Lung (tissue), 12 donors: ENCODE measurements around the gene FOXO6. TPM values are rescaled to one million over a fixed set of nuclear protein-coding genes. Genes with fewer than 3 reads are reported as not detected.

Source experiments
- ATAC-seq: fragments of 200-7000 bp; cut with Tn5 transposase; one replicate; pipeline ENCODE4 v1.9.1; 2020; ENCODE audit warnings: moderate number of reproducible peaks; ENCODE audit not compliant: insufficient read depth, low FRiP score
- DNase-seq, 3 donors: peaks; one replicate each; pipeline ENCODE4 v3.0.0-alpha.2; 2013 to 2017
- H3K27ac ChIP-seq, 2 donors: one replicate each; pipeline ENCODE4 v1.5.1; 2013; ENCODE audit warnings: mild to moderate bottlenecking in 2 of 2, moderate library complexity in 2 of 2, control low read depth in 1 of 2, inconsistent platforms in 1 of 2, low read depth in 1 of 2, low read length in 1 of 2
- H3K27me3 ChIP-seq, 3 donors: one replicate each; pipeline ENCODE4 v1.5.1; 2013; ENCODE audit warnings: low read length in 2 of 3; ENCODE audit not compliant: control insufficient read depth in 3 of 3, insufficient read depth in 3 of 3
- H3K36me3 ChIP-seq, 4 donors: one replicate each; pipeline ENCODE4 v1.5.1; 2013; ENCODE audit warnings: low read length in 4 of 4, mild to moderate bottlenecking in 1 of 4, moderate library complexity in 1 of 4; ENCODE audit not compliant: control insufficient read depth in 4 of 4, insufficient read depth in 4 of 4
- H3K4me1 ChIP-seq, 5 donors: one replicate each; pipeline ENCODE4 v1.5.1; 2013; ENCODE audit warnings: low read length in 5 of 5, mild to moderate bottlenecking in 2 of 5, moderate library complexity in 1 of 5; ENCODE audit not compliant: control insufficient read depth in 5 of 5, insufficient read depth in 5 of 5
- H3K4me3 ChIP-seq: one replicate; pipeline ENCODE4 v1.5.1; 2013; ENCODE audit warnings: mild to moderate bottlenecking, control low read depth, moderate library complexity
- H3K9ac ChIP-seq, 2 donors: one replicate each; pipeline ENCODE4 v1.5.1; 2013; ENCODE audit warnings: low read length in 2 of 2, control low read depth in 1 of 2; ENCODE audit not compliant: insufficient read depth in 1 of 2
- H3K9me3 ChIP-seq, 4 donors: one replicate each; pipeline ENCODE4 v1.5.1; 2013; ENCODE audit warnings: low read length in 3 of 4, mild to moderate bottlenecking in 1 of 4, moderate library complexity in 1 of 4; ENCODE audit not compliant: control insufficient read depth in 4 of 4, insufficient read depth in 3 of 4
- WGBS, 2 donors: extraction: QIAGEN DNeasy Blood & Tissue Kit; methylation state at CpG; one replicate each; pipeline ENCODE4 v1.1.7; 2013; 5-methylcytosine and 5-hydroxymethylcytosine counted together
- polyA plus RNA-seq, 2 donors: library from polyadenylated mRNA; stranded (reverse); fragments of 200-250 nt; gene quantifications; one replicate each; pipeline ENCODE4 v1.2.1, GENCODE V29; 2013
- total RNA-seq, 2 donors: library from RNA; depleted of rRNA in 1 of 2; stranded (reverse); fragments of >200 nt in 1 of 2; gene quantifications; one replicate each; pipeline ENCODE4 v1.2.1, GENCODE V29; 2014 to 2021
- TF ChIP-seq, protein P1 (sequence below): IDR thresholded peaks from 2 replicates; pipeline ENCODE4 v1.5.1; 2012; ENCODE audit warnings: mild to moderate bottlenecking; ENCODE audit errors: control extremely low read depth, extremely low read depth
- donor health status: control.
- donor health status: control.
- donor health status: Bipolar disorder and iron deficiency.
- donor health status: healthy.
- donor health status: DM: yes; HTN: yes; CAD: no.

Gene FOXO6
- total and polyA plus RNA-seq, 4 donors: 0.22 to 2.9 (median 0.86) TPM

GRCh38 chr1:41423511-41424191 is 62.4 kb downstream of the FOXO6 start:
- ATAC-seq (no peak), DNase-seq (no peak)
- WGBS, 2 donors: 46 to 66% methylated on average over 37 to 38 of the region's 38 CpGs
- H3K27ac ChIP-seq: peak overlapping the region in 1 of 2 donors; percentile 36
- no peak overlapping the region for H3K9ac ChIP-seq
- H3K27me3 ChIP-seq: no peaks in the 10 kb centered on the region
- no peaks in the 10 kb centered on the region for H3K9me3 ChIP-seq
- peaks cover 0 to 16% (median 5%) of the 10 kb centered on the region in 5 donors for H3K4me1 ChIP-seq
- H3K36me3 ChIP-seq: no peaks in the 10 kb centered on the region
- H3K4me3 ChIP-seq: no peak overlapping the region
- TF ChIP-seq, protein P1, sequence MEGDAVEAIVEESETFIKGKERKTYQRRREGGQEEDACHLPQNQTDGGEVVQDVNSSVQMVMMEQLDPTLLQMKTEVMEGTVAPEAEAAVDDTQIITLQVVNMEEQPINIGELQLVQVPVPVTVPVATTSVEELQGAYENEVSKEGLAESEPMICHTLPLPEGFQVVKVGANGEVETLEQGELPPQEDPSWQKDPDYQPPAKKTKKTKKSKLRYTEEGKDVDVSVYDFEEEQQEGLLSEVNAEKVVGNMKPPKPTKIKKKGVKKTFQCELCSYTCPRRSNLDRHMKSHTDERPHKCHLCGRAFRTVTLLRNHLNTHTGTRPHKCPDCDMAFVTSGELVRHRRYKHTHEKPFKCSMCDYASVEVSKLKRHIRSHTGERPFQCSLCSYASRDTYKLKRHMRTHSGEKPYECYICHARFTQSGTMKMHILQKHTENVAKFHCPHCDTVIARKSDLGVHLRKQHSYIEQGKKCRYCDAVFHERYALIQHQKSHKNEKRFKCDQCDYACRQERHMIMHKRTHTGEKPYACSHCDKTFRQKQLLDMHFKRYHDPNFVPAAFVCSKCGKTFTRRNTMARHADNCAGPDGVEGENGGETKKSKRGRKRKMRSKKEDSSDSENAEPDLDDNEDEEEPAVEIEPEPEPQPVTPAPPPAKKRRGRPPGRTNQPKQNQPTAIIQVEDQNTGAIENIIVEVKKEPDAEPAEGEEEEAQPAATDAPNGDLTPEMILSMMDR: no peak

DNA sequence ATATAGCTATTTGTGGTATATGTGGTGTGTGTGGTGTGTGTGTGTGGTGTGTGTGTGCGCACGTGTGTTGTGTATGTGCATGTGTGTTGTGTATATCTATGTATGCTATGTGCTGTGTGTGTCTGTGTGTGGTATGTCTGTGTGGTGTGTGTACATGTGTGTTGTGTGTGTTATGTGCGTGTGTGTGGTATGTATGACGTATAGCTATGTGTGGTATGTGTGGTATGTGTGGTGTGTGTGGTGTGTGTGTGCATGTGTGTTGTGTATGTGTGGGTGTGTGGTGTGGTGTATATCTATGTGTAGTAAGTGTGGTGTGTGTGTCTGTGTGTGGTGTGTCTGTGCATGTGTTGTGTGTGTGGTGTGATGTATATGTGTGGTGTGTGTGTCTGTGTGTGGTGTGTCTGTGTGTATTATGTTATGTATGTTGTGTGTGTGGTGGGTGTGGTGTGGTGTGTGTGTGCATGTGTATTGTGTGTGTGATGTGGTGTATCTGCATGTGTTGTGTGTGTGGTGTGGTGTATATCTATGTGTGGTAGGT is 63.4 kb downstream of the FOXO6 start:
- TF ChIP-seq, protein P1: no peak
- WGBS, 2 donors: 82 to 98% methylated on average over 4 of the region's 4 CpGs
- no peak for ATAC-seq
- DNase-seq: no peak
- H3K36me3 ChIP-seq: no peaks in the 10 kb centered on the region
- no peak overlapping the region for H3K27ac ChIP-seq
- H3K4me1 ChIP-seq: peaks cover 0 to 16% (median 5%) of the 10 kb centered on the region in 5 donors
- H3K9me3 ChIP-seq: no peaks in the 10 kb centered on the region
- no peak overlapping the region for H3K4me3 ChIP-seq
- H3K27me3 ChIP-seq: no peaks in the 10 kb centered on the region
- no peak overlapping the region for H3K9ac ChIP-seq

DNA sequence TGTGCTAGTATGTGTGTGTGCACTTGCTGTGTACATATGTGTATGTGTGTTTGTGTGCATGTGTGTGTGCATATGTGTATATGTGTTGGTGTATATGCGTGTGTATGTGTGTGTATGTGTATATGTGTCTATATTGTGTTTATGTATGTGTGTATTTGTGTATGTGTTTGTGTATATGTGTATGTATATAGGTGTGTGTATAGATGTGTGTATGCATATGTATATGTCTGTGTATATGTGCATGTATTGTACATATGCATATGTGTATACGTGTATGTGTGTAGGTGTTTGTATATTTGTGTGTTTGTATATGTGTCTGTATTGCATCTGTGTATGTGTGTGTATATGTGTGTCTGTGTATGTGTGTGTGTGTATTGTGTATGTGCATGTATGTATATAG is 64.1 kb downstream of the FOXO6 start:
- Histone ChIP-seq H3K9me3 (no peaks in the 10 kb centered on the region), H3K9ac (no peak overlapping the region), H3K36me3 (no peaks in the 10 kb centered on the region), H3K27ac (no peak overlapping the region), H3K4me1 (peaks cover 0 to 16% (median 5%) of the 10 kb centered on the region in 5 donors), H3K4me3 (no peak overlapping the region), H3K27me3 (no peaks in the 10 kb centered on the region)
- ATAC-seq: no peak
- 97 to 99% methylated on average over 2 of the region's 2 CpGs for WGBS, 2 donors
- TF ChIP-seq, protein P1: no peak
- DNase-seq: no peak
